ENCODE results near the gene ANGPTL8. TPM values are rescaled to one million over a fixed set of nuclear protein-coding genes. Genes with fewer than 3 reads are reported as not detected.

The ANGPTL8 gene
- total RNA-seq, 1 donor from 2014 or later, result not detected

GRCh38 chr19:11257846-11258380 is 18.5 kb downstream of the ANGPTL8 start:
- no peaks in the 10 kb centered on the region for H3K9me3 Mint-ChIP-seq (ENCODE audit: unreplicated experiment)
- H3K27me3 Mint-ChIP-seq (ENCODE audit: unreplicated experiment), result no peaks in the 10 kb centered on the region
- no peak for DNase-seq (ENCODE audit: extremely low spot score, unreplicated experiment)
- H3K36me3 Mint-ChIP-seq (ENCODE audit: unreplicated experiment), result no peaks in the 10 kb centered on the region
- H3K27ac Mint-ChIP-seq (ENCODE audit: unreplicated experiment), result no peak overlapping the region
- no peak for TF ChIP-seq CTCF (IDR thresholded peaks at IDR 0.05)
- no peak overlapping the region for H3K4me3 Mint-ChIP-seq (ENCODE audit: unreplicated experiment)
- peaks cover 6% of the 10 kb centered on the region for H3K4me1 Mint-ChIP-seq (ENCODE audit: unreplicated experiment)

GRCh38 chr19:11260996-11261395 is 21.6 kb downstream of the ANGPTL8 start:
- peak overlapping the region; percentile 38 for H3K27ac Mint-ChIP-seq (ENCODE audit: unreplicated experiment)

GRCh38 chr19:11261431-11261970 is 22.1 kb downstream of the ANGPTL8 start:
- H3K4me1 Mint-ChIP-seq (ENCODE audit: unreplicated experiment), result peaks cover 19% of the 10 kb centered on the region
- H3K27ac Mint-ChIP-seq (ENCODE audit: unreplicated experiment), result no peak overlapping the region
- no peak for TF ChIP-seq CTCF (IDR thresholded peaks at IDR 0.05)
- no peaks in the 10 kb centered on the region for H3K27me3 Mint-ChIP-seq (ENCODE audit: unreplicated experiment)
- no peaks in the 10 kb centered on the region for H3K36me3 Mint-ChIP-seq (ENCODE audit: unreplicated experiment)
- no peaks in the 10 kb centered on the region for H3K9me3 Mint-ChIP-seq (ENCODE audit: unreplicated experiment)
- peak overlapping the region; percentile 70 for H3K4me3 Mint-ChIP-seq (ENCODE audit: unreplicated experiment)
- no peak for DNase-seq (ENCODE audit: extremely low spot score, unreplicated experiment)

More at GRCh38 chr19:11260996-11261395, 21.6 kb downstream of the ANGPTL8 start:
- no peaks in the 10 kb centered on the region for H3K36me3 Mint-ChIP-seq (ENCODE audit: unreplicated experiment)
- peak overlapping the region; percentile 70 for H3K4me3 Mint-ChIP-seq (ENCODE audit: unreplicated experiment)
- no peak for DNase-seq (ENCODE audit: extremely low spot score, unreplicated experiment)
- TF ChIP-seq CTCF (IDR thresholded peaks at IDR 0.05), result no peak
- peaks cover 17% of the 10 kb centered on the region for H3K4me1 Mint-ChIP-seq (ENCODE audit: unreplicated experiment)
- no peaks in the 10 kb centered on the region for H3K27me3 Mint-ChIP-seq (ENCODE audit: unreplicated experiment)
- no peaks in the 10 kb centered on the region for H3K9me3 Mint-ChIP-seq (ENCODE audit: unreplicated experiment)

- peak within 1 kb of the TSS; percentile 84 for H3K27ac Mint-ChIP-seq (ENCODE audit: unreplicated experiment)
- no peaks in the 10 kb centered on the region for H3K27me3 Mint-ChIP-seq (ENCODE audit: unreplicated experiment)
- no peaks in the 10 kb centered on the region for H3K9me3 Mint-ChIP-seq (ENCODE audit: unreplicated experiment)
Observed at GRCh38 chr19:11261971-11262839, 22.8 kb downstream of the ANGPTL8 start, which contains the start of gene DOCK6. Gene DOCK6, minus strand, starts transcription at chr19:11262524. Its CDS starts 84 bp downstream, at chr19:11262440.

More at GRCh38 chr19:11261971-11262839, 22.8 kb downstream of the ANGPTL8 start, which contains the start of gene DOCK6:
- peaks cover 21% of the 10 kb centered on the region for H3K4me1 Mint-ChIP-seq (ENCODE audit: unreplicated experiment)
- TF ChIP-seq CTCF (IDR thresholded peaks at IDR 0.05), result peak; percentile 56
- H3K4me3 Mint-ChIP-seq (ENCODE audit: unreplicated experiment), result peak within 1 kb of the TSS; percentile 77
- DNase-seq (ENCODE audit: extremely low spot score, unreplicated experiment), result no peak
- no peaks in the 10 kb centered on the region for H3K36me3 Mint-ChIP-seq (ENCODE audit: unreplicated experiment)

All from osteocyte (in vitro differentiated cells).